ENCODE measurements around the gene CDC14B.

The CDC14B gene

GRCh38 chr9:96621618-96622017, 2.0 kb upstream of the CDC14B start:
- no peaks in the 10 kb centered on the region for H3F3A ChIP-seq (ENCODE audit: control insufficient read depth, insufficient read depth)
- H3K79me2 ChIP-seq (ENCODE audit: control insufficient read depth, low read length) = no peaks in the 10 kb centered on the region

GRCh38 chr9:96620832-96621269, 1.2 kb upstream of the CDC14B start:
- Histone ChIP-seq H3K27ac (ENCODE audit: low read depth, low read length) (no peak overlapping the region), H4K20me1 (ENCODE audit: control insufficient read depth, insufficient read depth, low read depth, low read length) (no peaks in the 10 kb centered on the region), H3K36me3 (ENCODE audit: control insufficient read depth, low read length) (no peaks in the 10 kb centered on the region), H3K9me3 (ENCODE audit: control insufficient read depth, insufficient read depth, low read length) (no peaks in the 10 kb centered on the region), H3K27me3 (ENCODE audit: control insufficient read depth, low read length) (peaks cover 7% of the 10 kb centered on the region; the same call in 1 of the 2 replicates), H3K4me1 (ENCODE audit: control insufficient read depth, low read length) (no peaks in the 10 kb centered on the region), H3K4me2 (ENCODE audit: low read length) (no peak overlapping the region), H3K79me2 (ENCODE audit: control insufficient read depth, low read length) (no peaks in the 10 kb centered on the region), H3K9me2 (replicated peaks; ENCODE audit: control insufficient read depth, low read length) (no peaks in the 10 kb centered on the region), H3K4me3 (ENCODE audit: low read length) (no peak overlapping the region), H3F3A (ENCODE audit: control insufficient read depth, insufficient read depth) (no peaks in the 10 kb centered on the region)
- no peak for TF ChIP-seq EZH2phosphoT487 (IDR thresholded peaks at IDR 0.05; ENCODE audit: borderline replicate concordance, low read length)
- no peak for TF ChIP-seq CTCF (IDR thresholded peaks at IDR 0.05; ENCODE audit: low read depth, low read length, poor library complexity, severe bottlenecking)

More at GRCh38 chr9:96621618-96622017, 2.0 kb upstream of the CDC14B start:
- Histone ChIP-seq H3K9me2 (replicated peaks; ENCODE audit: control insufficient read depth, low read length) (no peaks in the 10 kb centered on the region), H3K9me3 (ENCODE audit: control insufficient read depth, insufficient read depth, low read length) (no peaks in the 10 kb centered on the region), H3K36me3 (ENCODE audit: control insufficient read depth, low read length) (no peaks in the 10 kb centered on the region), H3K27me3 (ENCODE audit: control insufficient read depth, low read length) (peaks cover 7% of the 10 kb centered on the region; the same call in 1 of the 2 replicates), H3K4me3 (ENCODE audit: low read length) (no peak overlapping the region), H3K4me2 (ENCODE audit: low read length) (no peak overlapping the region), H3K4me1 (ENCODE audit: control insufficient read depth, low read length) (no peaks in the 10 kb centered on the region), H3K27ac (ENCODE audit: low read depth, low read length) (no peak overlapping the region), H4K20me1 (ENCODE audit: control insufficient read depth, insufficient read depth, low read depth, low read length) (no peaks in the 10 kb centered on the region)
- TF ChIP-seq EZH2phosphoT487 (IDR thresholded peaks at IDR 0.05; ENCODE audit: borderline replicate concordance, low read length) (no peak), CTCF (IDR thresholded peaks at IDR 0.05; ENCODE audit: low read depth, low read length, poor library complexity, severe bottlenecking) (no peak)

- no peak overlapping the region for H3K27ac ChIP-seq (ENCODE audit: low read depth, low read length)
- no peaks in the 10 kb centered on the region for H3K9me3 ChIP-seq (ENCODE audit: control insufficient read depth, insufficient read depth, low read length)
- H3K36me3 ChIP-seq (ENCODE audit: control insufficient read depth, low read length) = no peaks in the 10 kb centered on the region
- H3K4me2 ChIP-seq (ENCODE audit: low read length) = no peak overlapping the region
- H3F3A ChIP-seq (ENCODE audit: control insufficient read depth, insufficient read depth) = no peaks in the 10 kb centered on the region
- no peaks in the 10 kb centered on the region for H3K4me1 ChIP-seq (ENCODE audit: control insufficient read depth, low read length)
- H3K4me3 ChIP-seq (ENCODE audit: low read length) = no peak overlapping the region
- H3K9me2 ChIP-seq (replicated peaks; ENCODE audit: control insufficient read depth, low read length) = no peaks in the 10 kb centered on the region
- no peaks in the 10 kb centered on the region for H4K20me1 ChIP-seq (ENCODE audit: control insufficient read depth, insufficient read depth, low read depth, low read length)
- H3K27me3 ChIP-seq (ENCODE audit: control insufficient read depth, low read length) = peaks cover 7% of the 10 kb centered on the region; the same call in 1 of the 2 replicates
- H3K79me2 ChIP-seq (ENCODE audit: control insufficient read depth, low read length) = no peaks in the 10 kb centered on the region
- no peak for TF ChIP-seq CTCF (IDR thresholded peaks at IDR 0.05; ENCODE audit: low read depth, low read length, poor library complexity, severe bottlenecking)
- TF ChIP-seq EZH2phosphoT487 (IDR thresholded peaks at IDR 0.05; ENCODE audit: borderline replicate concordance, low read length) = no peak
These were observed 505 bp upstream of the CDC14B start for GRCh38 chr9:96620181-96620514.

- Histone ChIP-seq H4K20me1 (ENCODE audit: control insufficient read depth, insufficient read depth, low read depth, low read length) (no peaks in the 10 kb centered on the region), H3K4me3 (ENCODE audit: low read length) (no peak overlapping the region), H3K9me2 (replicated peaks; ENCODE audit: control insufficient read depth, low read length) (no peaks in the 10 kb centered on the region), H3K9me3 (ENCODE audit: control insufficient read depth, insufficient read depth, low read length) (no peaks in the 10 kb centered on the region), H3K4me2 (ENCODE audit: low read length) (no peak overlapping the region), H3K4me1 (ENCODE audit: control insufficient read depth, low read length) (no peaks in the 10 kb centered on the region), H3F3A (ENCODE audit: control insufficient read depth, insufficient read depth) (no peaks in the 10 kb centered on the region), H3K36me3 (ENCODE audit: control insufficient read depth, low read length) (no peaks in the 10 kb centered on the region), H3K27ac (ENCODE audit: low read depth, low read length) (no peak overlapping the region), H3K27me3 (ENCODE audit: control insufficient read depth, low read length) (peaks cover 7% of the 10 kb centered on the region; the same call in 1 of the 2 replicates), H3K79me2 (ENCODE audit: control insufficient read depth, low read length) (no peaks in the 10 kb centered on the region)
- TF ChIP-seq CTCF (IDR thresholded peaks at IDR 0.05; ENCODE audit: low read depth, low read length, poor library complexity, severe bottlenecking) = no peak
- no peak for TF ChIP-seq EZH2phosphoT487 (IDR thresholded peaks at IDR 0.05; ENCODE audit: borderline replicate concordance, low read length)
These were observed 548 bp downstream of the CDC14B start for GRCh38 chr9:96619124-96619465.
